Gastroesophageal sphincter (tissue), 3 donors: ENCODE measurements around the gene PRKCQ.

Source experiments
- CTCF ChIP-seq, 4 experiments: fragments of 200-600 bp in 2 of 4; fragments of 450-650 bp in 2 of 4; sonication (generic) in 1 of 4; IDR thresholded peaks; one replicate each; pipeline ENCODE4 v1.5.1; 2017 to 2019; ENCODE audit warnings: antibody characterized with exemption in 4 of 4, mild to moderate bottlenecking in 2 of 4, moderate library complexity in 2 of 4
- EP300 ChIP-seq: sonication (generic); formaldehyde crosslinking; IDR thresholded peaks from one replicate; pipeline ENCODE4 v1.6.1; 2017; ENCODE audit warnings: antibody characterized with exemption, mild to moderate bottlenecking
- POLR2AphosphoS5 ChIP-seq: sonication (generic); formaldehyde crosslinking; IDR thresholded peaks from one replicate; pipeline ENCODE4 v1.6.1; 2017; ENCODE audit warnings: antibody characterized with exemption

- TF ChIP-seq POLR2AphosphoS5 (no peak), CTCF (IDR thresholded peaks at IDR 0.05) (no peak), EP300 (no peak)
Measured at GRCh38 chr10:6426317-6426716, 153.8 kb downstream of the PRKCQ start.
